Renal cortex interstitium (tissue), 11 donors: Measurements from ENCODE around the gene IRX6. TPM values are rescaled to one million over a fixed set of nuclear protein-coding genes. Genes with fewer than 3 reads are reported as not detected.

Source experiments
- DNase-seq, 11 donors: peaks; one replicate each; pipeline ENCODE4 v3.0.0-alpha.2; 2013; ENCODE audit warnings: low read depth in 9 of 11, low spot score in 4 of 11; ENCODE audit errors: extremely low read depth in 1 of 11
- polyA plus RNA-seq, 3 donors: library from polyadenylated mRNA; unstranded; fragments of 120-200 nt; gene quantifications; one replicate each; pipeline ENCODE4 v1.2.1, GENCODE V29; 2013; ENCODE audit not compliant: insufficient read length in 3 of 3

Gene IRX6
- polyA plus RNA-seq, 3 donors, result 4.2 to 7.9 (median 5.5) TPM

GRCh38 chr16:55301385-55302008, 22.5 kb upstream of the IRX6 start:
- no peak for DNase-seq

GRCh38 chr16:55302635-55303034, 21.4 kb upstream of the IRX6 start:
- DNase-seq, result no peak

- DNase-seq, result no peak
Measured at GRCh38 chr16:55308973-55309372, 15.0 kb upstream of the IRX6 start.

DNA sequence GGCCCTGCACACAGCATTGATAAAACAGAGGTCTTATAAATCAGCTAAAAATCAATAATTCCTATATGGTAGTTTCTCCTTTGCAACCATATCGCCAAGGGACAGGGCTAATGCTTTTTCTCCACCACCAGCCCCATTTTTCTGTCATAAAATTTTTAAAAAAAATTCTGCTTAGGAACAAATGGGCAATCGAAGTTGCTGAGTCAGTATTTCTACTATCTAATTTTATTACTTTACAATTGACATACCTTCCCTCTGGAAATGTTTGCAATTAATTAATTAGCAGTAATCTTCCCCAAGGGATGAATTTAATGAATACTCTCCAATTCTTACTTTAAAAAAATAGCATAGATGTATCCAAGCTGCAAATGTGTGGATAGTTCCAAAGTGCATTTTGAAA, 1.7 kb upstream of the IRX6 start:
- DNase-seq, result no peak

DNA sequence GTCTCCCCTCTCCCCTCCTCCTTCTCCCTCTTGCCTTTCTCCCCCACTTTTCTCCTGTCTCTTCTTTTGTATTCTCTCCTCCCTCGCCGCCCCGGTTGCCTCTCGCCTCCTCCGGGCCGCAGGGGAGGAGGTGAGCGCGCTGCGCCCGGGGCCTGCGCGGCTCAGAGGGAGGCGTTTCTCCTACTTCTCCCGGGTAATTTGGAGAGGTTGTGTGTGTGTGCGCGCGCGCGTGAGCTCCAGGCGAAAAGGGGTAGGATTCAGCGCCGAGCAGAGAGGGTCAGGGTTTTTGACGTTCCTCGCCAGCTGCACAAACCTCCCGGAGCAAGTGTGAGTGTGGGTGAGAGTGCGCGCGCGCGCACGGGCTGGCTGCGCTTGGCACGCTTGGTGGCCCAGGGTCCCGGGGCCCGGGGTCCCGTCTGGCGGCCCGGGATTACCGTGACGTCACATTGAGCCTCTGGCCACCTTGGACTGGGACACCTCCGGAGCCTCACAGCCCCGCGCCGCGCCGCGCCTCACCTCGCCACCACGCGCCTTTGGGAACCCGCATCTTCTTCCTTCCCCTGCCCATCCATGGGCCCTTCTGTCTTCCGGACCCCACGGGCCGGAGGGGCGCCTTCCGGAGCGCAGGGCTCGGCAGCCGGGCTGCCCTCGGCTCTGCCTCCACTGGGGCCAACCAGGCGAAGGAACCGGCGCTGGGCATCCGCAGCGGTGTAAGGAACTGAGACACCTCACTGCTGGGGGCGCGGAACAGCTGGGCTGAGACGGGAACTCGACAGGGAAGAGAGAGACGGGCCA, 479 bp downstream of the IRX6 start:
- no peak for DNase-seq

DNA sequence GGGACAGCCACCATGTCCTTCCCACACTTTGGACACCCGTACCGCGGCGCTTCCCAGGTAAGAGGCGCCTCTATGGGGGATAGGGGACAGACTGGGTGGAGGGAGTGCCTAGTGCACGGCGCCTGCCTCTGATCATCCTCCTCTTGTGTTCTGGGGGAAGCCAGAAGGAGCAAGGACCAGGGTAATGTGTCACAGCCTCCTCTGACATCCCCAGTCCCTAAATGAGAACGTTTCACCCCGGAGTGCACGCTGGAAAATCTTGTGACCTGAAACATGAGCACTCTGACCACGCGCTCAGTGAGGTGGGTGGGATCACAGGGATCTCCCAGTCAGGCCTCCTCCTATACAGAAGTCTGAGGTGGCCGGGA, 1.1 kb downstream of the IRX6 start:
- DNase-seq, result no peak

- no peak for DNase-seq
Measured at GRCh38 chr16:55325458-55326109, 1.6 kb downstream of the IRX6 start.

GRCh38 chr16:55326261-55327092, 2.5 kb downstream of the IRX6 start:
- no peak for DNase-seq

GRCh38 chr16:55328611-55329569, 4.9 kb downstream of the IRX6 start:
- no peak for DNase-seq

GRCh38 chr16:55329791-55330428, 5.9 kb downstream of the IRX6 start:
- DNase-seq, result no peak

DNA sequence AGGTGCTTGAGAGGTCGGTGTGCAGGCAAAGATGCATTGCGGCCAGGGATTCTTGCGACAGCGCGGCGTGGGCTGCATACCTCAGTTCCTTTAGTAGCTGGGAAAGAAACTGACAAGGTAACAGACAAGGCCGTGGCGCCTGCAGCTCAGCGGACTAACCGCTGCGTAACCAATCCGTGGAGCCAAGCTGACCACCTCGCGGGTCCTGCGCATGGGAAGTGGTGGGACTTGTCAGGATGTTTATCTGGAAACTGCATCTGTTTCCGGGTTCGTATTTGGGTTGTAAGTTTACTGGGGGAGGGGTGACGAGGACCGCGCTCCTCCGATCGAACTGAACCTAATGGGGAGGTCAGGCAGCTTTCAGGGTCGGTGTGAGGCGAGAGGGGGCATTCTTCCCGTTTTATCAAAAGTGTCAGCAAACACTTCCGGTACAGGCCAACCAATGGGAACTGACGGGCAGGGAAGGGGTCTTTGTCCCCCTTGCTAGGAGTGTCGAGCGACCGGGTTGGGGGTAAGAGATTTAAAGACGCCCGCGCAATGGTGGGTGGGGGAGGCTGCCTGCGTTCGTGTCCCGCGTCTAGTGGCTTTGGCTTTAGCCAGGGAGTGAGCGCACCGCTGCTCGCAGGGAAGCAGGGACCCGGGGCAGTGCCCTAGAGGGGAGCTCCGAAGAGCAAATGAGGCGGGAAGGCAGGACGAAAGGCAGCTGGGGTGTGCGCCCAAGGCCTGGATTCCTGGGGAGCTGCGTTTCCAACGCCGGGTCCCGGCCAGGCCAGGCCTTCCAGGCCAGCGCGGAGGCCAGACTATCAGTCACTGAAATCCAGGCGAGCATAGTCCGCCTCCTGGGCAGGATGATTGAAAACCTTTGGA, 7.0 kb downstream of the IRX6 start:
- no peak for DNase-seq

GRCh38 chr16:55331648-55332185, 7.7 kb downstream of the IRX6 start:
- DNase-seq, result no peak

GRCh38 chr16:55333684-55334083, 9.7 kb downstream of the IRX6 start:
- no peak for DNase-seq

- DNase-seq, result no peak
Measured at GRCh38 chr16:55338646-55339045, 14.6 kb downstream of the IRX6 start.

DNA sequence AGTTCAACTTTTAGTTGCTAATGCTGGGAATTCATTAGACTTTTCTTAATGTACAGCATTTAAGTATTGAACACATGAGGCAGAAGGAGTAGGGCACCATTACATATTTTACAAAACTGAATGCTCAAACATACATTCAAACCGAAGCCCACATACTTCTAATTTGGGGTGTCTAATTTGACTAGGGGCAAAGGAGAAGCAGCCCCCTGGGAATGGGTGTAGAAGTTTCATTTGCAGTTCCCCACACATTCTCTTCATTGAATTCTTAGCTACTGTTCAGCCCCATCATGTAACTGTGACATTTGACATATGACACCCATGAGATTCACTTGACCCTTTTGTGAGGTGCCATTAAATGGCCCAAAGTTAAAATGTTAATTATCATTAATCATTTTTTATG, 16.4 kb downstream of the IRX6 start:
- no peak for DNase-seq

- no peak for DNase-seq
Measured at GRCh38 chr16:55341681-55342080, 17.7 kb downstream of the IRX6 start.

- DNase-seq, result no peak
Measured at GRCh38 chr16:55346475-55346874, 22.5 kb downstream of the IRX6 start.
